Measurements from ENCODE around the gene SMCR8.
"Not testable (repeated sequence)": the region's sequence is repeated elsewhere in the genome, so short reads cannot be mapped to it uniquely, and the experiment has no call there.

The SMCR8 gene

GRCh38 chr17:18361837-18362697 is 47.0 kb downstream of the SMCR8 start:
- no peak for DNase-seq

GRCh38 chr17:18362698-18363100 is 47.6 kb downstream of the SMCR8 start:
- no peak for DNase-seq

GRCh38 chr17:18363101-18364049 is 48.3 kb downstream of the SMCR8 start, which contains the start of gene SHMT1:
TSS of gene SHMT1 (minus strand) at chr17:18363550. CDS start at chr17:18355981, 7,569 bp downstream.
- DNase-seq: peak; percentile 93

GRCh38 chr17:18364166-18364565 is 49.1 kb downstream of the SMCR8 start:
- DNase-seq: no peak

- no peak for DNase-seq
These were observed 53.9 kb downstream of the SMCR8 start for GRCh38 chr17:18368946-18369345.

GRCh38 chr17:18370761-18371160 is 55.7 kb downstream of the SMCR8 start:
- DNase-seq: no peak

GRCh38 chr17:18371455-18371854 is 56.4 kb downstream of the SMCR8 start:
- no peak for DNase-seq

- DNase-seq: not testable (repeated sequence)
These were observed 58.1 kb downstream of the SMCR8 start for GRCh38 chr17:18373181-18373580.

- no peak for DNase-seq
These were observed 59.1 kb downstream of the SMCR8 start for GRCh38 chr17:18374216-18374615.
